Measurements from ENCODE around the gene NAA15.
"Not testable (repeated sequence)": the region's sequence is repeated elsewhere in the genome, so short reads cannot be mapped to it uniquely, and the experiment has no call there.

NAA15 gene

DNA sequence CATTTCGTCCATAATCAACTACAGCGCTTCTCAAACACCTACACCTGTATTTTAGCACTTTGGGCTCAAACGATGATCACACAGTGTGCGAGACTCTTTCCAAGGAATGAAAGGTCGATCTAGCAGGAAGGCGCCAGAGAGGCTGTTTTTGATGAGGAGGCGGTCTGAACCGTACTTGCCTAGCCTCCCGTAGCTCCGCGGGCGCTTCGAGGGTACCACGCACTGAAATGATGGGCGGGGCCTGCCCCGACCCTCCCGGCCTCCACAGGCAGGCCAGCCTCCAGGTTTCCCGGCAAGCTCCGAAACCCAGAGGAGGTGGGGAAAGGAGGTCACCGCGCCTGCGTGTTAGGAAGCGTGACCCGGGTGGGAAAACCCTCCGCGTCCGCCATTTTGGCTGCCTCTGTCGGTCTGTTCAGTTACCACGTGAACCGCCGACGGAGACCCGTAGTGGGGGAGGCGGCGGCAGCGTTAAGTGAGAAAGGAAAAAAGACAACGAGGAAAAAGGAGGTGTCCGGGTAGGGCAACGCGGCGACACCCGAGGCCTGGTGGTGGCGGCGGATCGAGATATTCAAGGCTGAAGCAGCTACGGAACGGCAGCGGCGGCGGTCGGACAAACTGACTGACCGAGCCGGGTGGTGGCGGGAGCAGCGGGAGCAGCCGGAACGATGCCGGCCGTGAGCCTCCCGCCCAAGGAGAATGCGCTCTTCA lies at the start of gene NAA15:
Gene NAA15, plus strand, starts transcription at position 393 of the 708 bp plus-strand sequence. Its CDS starts 273 bp downstream, at position 666.
- peak; percentile 98 for DNase-seq (ENCODE audit: low read depth)
- peak within 1 kb of the TSS; percentile 90 for H3K4me3 ChIP-seq (replicated peaks; ENCODE audit: low read depth, low read length)
- TF ChIP-seq, protein P1, sequence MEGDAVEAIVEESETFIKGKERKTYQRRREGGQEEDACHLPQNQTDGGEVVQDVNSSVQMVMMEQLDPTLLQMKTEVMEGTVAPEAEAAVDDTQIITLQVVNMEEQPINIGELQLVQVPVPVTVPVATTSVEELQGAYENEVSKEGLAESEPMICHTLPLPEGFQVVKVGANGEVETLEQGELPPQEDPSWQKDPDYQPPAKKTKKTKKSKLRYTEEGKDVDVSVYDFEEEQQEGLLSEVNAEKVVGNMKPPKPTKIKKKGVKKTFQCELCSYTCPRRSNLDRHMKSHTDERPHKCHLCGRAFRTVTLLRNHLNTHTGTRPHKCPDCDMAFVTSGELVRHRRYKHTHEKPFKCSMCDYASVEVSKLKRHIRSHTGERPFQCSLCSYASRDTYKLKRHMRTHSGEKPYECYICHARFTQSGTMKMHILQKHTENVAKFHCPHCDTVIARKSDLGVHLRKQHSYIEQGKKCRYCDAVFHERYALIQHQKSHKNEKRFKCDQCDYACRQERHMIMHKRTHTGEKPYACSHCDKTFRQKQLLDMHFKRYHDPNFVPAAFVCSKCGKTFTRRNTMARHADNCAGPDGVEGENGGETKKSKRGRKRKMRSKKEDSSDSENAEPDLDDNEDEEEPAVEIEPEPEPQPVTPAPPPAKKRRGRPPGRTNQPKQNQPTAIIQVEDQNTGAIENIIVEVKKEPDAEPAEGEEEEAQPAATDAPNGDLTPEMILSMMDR (IDR thresholded peaks at IDR 0.05; ENCODE audit: low read length, missing control alignments) = no peak

DNA sequence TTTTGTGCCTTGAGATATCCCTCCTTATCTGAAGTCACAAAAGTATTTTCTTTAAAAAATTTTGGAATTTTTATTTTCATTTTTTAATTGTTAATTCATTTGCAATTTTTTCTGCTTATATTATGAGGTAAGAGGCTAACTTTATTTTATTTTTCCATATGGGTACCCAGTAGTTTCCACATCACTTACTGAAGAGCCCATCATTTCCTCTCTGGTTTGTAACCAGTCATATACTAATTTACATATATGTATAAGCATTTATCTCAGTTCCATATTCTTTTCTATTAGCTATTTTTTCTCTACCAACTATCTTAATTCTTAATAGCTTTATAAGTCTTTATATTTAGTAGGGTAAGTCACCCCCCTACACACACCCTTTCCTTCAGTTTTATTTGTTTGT lies 48.3 kb upstream of the NAA15 start:
- no peak overlapping the region for H3K4me3 ChIP-seq (replicated peaks; ENCODE audit: low read depth, low read length)
- TF ChIP-seq, protein P1 (IDR thresholded peaks at IDR 0.05; ENCODE audit: low read length, missing control alignments) = no peak
- no peak for DNase-seq (ENCODE audit: low read depth)

DNA sequence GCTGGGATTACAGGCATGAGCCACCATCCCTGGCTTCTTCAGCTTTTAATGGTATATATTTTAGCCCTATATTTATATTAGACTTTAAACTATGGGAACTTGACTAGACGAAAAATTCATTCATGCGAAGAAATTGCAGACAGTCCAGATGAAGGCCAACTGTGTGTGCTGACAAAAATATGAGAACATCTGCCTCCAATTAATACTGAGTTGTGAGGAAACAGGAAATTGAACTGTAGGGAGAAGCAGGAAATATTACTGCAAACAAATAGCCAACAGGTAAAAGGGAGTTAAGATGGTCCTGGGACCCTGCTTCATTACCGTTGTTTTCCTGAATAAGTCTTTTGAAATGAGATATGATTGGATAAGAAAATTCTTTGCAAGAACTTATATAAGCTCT lies 47.6 kb upstream of the NAA15 start:
- no peak for DNase-seq (ENCODE audit: low read depth)
- TF ChIP-seq, protein P1 (IDR thresholded peaks at IDR 0.05; ENCODE audit: low read length, missing control alignments) = no peak
- H3K4me3 ChIP-seq (replicated peaks; ENCODE audit: low read depth, low read length) = no peak overlapping the region

DNA sequence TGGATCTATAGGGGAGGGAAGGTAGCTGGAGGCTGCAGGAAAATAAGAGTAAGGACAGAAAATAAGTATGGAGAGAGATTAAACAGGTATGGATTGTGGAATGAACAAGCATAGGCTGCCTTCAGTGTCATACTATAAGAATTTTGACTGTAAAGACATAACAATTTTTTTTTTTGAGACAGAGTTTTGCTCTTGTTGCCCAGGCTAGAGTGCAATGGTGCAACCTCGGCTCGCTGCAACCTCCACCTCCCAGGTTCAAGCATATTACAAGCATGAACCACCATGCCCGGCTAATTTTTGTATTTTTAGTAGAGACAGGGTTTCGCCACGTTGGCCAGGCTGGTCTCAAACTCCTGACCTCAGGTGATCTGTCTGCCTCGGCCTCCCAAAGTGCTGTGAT lies 45.7 kb upstream of the NAA15 start:
- not testable (repeated sequence) for H3K4me3 ChIP-seq (replicated peaks; ENCODE audit: low read depth, low read length)

DNA sequence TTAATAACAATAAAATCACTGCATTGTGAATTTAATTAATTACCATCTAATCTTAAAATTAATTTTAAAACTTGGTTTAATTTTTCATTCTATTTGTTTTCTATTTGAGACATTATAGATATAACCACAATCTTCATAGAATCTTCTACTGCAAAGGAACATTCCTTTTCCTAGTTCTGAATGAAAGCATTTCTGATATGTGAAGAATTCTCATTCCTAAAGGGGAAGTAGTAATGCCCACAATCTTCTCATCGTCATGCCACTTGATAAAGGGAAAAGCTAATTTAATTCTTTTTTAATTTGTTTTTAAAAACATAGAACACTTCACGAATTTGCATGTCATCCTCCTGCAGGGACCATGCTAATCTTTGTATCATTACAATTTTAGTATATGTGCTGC lies 45.0 kb upstream of the NAA15 start:
- no peak overlapping the region for H3K4me3 ChIP-seq (replicated peaks; ENCODE audit: low read depth, low read length)
- TF ChIP-seq, protein P1 (IDR thresholded peaks at IDR 0.05; ENCODE audit: low read length, missing control alignments) = no peak
- no peak for DNase-seq (ENCODE audit: low read depth)

More for the DNA sequence above, 45.7 kb upstream of the NAA15 start:
- not testable (repeated sequence) for DNase-seq (ENCODE audit: low read depth)

DNA sequence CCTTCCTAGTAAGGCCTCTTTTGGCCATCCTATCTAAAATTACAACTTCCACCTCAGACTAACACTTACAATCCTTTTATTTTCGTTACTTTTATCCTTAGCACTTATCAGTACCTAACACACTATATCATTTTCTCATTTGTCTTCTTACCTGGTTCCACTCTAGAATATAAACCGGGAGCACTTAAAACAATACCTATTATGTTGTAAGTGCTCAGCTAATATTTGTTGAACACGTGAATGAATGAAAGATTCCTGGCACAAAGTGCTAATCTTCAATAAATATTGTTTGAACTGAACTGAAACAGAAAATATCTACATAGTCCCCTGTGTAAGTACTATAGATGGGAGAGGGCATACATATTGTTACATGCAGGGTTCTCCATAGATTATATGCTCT lies 35.7 kb upstream of the NAA15 start:
- DNase-seq (ENCODE audit: low read depth) = no peak
- TF ChIP-seq, protein P1 (IDR thresholded peaks at IDR 0.05; ENCODE audit: low read length, missing control alignments) = no peak
- H3K4me3 ChIP-seq (replicated peaks; ENCODE audit: low read depth, low read length) = no peak overlapping the region

DNA sequence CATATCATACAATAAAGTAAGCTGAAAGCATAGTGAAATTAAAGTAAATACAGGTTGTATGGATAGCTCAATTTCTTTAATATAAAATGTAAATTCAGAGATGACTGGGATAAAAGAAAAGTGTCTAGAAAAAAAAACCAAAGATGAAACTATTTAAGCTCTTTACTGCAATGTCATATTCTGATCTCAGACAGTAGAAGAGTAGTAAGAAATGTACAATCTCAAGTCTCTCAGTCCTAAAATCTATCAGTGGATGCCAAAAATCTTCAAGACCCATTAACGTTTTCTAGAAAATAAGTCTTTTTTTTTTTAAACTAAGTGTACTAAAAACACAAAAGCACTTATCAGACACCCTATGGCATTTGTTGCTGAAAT lies 35.1 kb upstream of the NAA15 start:
- H3K4me3 ChIP-seq (replicated peaks; ENCODE audit: low read depth, low read length) = peak overlapping the region; percentile 49
- no peak for DNase-seq (ENCODE audit: low read depth)
- TF ChIP-seq, protein P1 (IDR thresholded peaks at IDR 0.05; ENCODE audit: low read length, missing control alignments) = no peak

All from fibroblast of pulmonary artery (primary cell).